WTC11 (cell line): ENCODE data around the gene ADA. TPM values are rescaled to one million over a fixed set of nuclear protein-coding genes. Genes with fewer than 3 reads are reported as not detected.

Experiments used
- ATAC-seq: fragments of 200-7000 bp; cut with Tn5 transposase; 2 replicates; pipeline ENCODE4 v1.10.0; 2021; ENCODE audit warnings: mild to moderate bottlenecking, moderate library complexity
- CTCF ChIA-PET: fragments of 300-600 bp; sonication (Branson Sonifier 250); formaldehyde crosslinking; loops from one replicate; lab custom pipeline; 2021; ENCODE audit warnings: antibody characterized with exemption; lab: Charles Lee
- POLR2A ChIA-PET: fragments of 350-600 bp; sonication (Branson Sonifier 250); formaldehyde crosslinking; loops from one replicate; lab custom pipeline; 2021; ENCODE audit warnings: antibody characterized with exemption; lab: Charles Lee
- DNase-seq: peaks from one replicate; pipeline ENCODE4 v3.0.0; 2021; ENCODE audit warnings: low spot score
- H3K27ac Mint-ChIP-seq: 2 replicates; pipeline ENCODE4 v1.8.0; 2021; ENCODE audit warnings: mixed read lengths
- H3K27me3 Mint-ChIP-seq: 2 replicates; pipeline ENCODE4 v1.8.0; 2021; ENCODE audit warnings: low read depth, mild to moderate bottlenecking, moderate library complexity, mixed read lengths
- H3K36me3 Mint-ChIP-seq: 2 replicates; pipeline ENCODE4 v1.8.0; 2021; ENCODE audit warnings: mixed read lengths
- H3K4me1 Mint-ChIP-seq: 2 replicates; pipeline ENCODE4 v1.8.0; 2022; ENCODE audit warnings: mixed read lengths
- H3K4me3 Mint-ChIP-seq: 2 replicates; pipeline ENCODE4 v1.8.0; 2021; ENCODE audit warnings: mild to moderate bottlenecking, moderate library complexity, mixed read lengths
- H3K9me3 Mint-ChIP-seq: 2 replicates; pipeline ENCODE4 v1.8.0; 2021; ENCODE audit warnings: mixed read lengths
- ELF4 ChIP-seq: sonication (generic); formaldehyde crosslinking; IDR thresholded peaks from 2 replicates; pipeline ENCODE4 v1.8.1; 2022; ENCODE audit warnings: low read depth, mild to moderate bottlenecking, moderate library complexity, missing genetic modification reagents
- FOXP1 ChIP-seq: sonication (generic); formaldehyde crosslinking; IDR thresholded peaks from 2 replicates; pipeline ENCODE4 v1.8.0; 2022; ENCODE audit warnings: missing genetic modification reagents, mild to moderate bottlenecking, moderate library complexity, borderline replicate concordance
- GTF2I ChIP-seq: fragments of 250-450 bp; sonication (Bioruptor Pico); conservative IDR thresholded peaks from 2 replicates; pipeline ENCODE4 v1.4.0; 2021; ENCODE audit warnings: mild to moderate bottlenecking
- total RNA-seq: library from RNA; stranded (reverse); gene quantifications from 3 replicates; pipeline ENCODE4 v1.2.3, GENCODE V29; 2021
- TF ChIP-seq, protein P1 (sequence below): sonication (generic); formaldehyde crosslinking; IDR thresholded peaks from 2 replicates; pipeline ENCODE4 v1.8.0; 2022; ENCODE audit warnings: mild to moderate bottlenecking, missing genetic modification reagents
- TF ChIP-seq, protein P2 (sequence below): sonication (generic); formaldehyde crosslinking; IDR thresholded peaks from 2 replicates; pipeline ENCODE4 v1.8.0; 2022; ENCODE audit warnings: missing genetic modification reagents
- TF ChIP-seq, protein P3 (sequence below): fragments of 250-450 bp; sonication (Bioruptor Pico); conservative IDR thresholded peaks from 2 replicates; pipeline ENCODE4 v1.9.0; 2021; ENCODE audit warnings: mild to moderate bottlenecking
- TF ChIP-seq, protein P4 (sequence below): sonication (generic); formaldehyde crosslinking; IDR thresholded peaks from 2 replicates; pipeline ENCODE4 v1.8.0; 2022; ENCODE audit warnings: mild to moderate bottlenecking, missing genetic modification reagents
- TF ChIP-seq, protein P5 (sequence below): sonication (generic); formaldehyde crosslinking; IDR thresholded peaks from 2 replicates; pipeline ENCODE4 v1.8.0; 2022; ENCODE audit warnings: mild to moderate bottlenecking, missing genetic modification reagents
- TF ChIP-seq, protein P6 (sequence below): fragments of 200-600 bp; IDR thresholded peaks from 2 replicates; pipeline ENCODE4 v1.8.0; 2022; ENCODE audit warnings: antibody characterized with exemption
- TF ChIP-seq, protein P7 (sequence below): sonication (generic); formaldehyde crosslinking; IDR thresholded peaks from 2 replicates; pipeline ENCODE4 v1.8.1; 2023; ENCODE audit warnings: mild to moderate bottlenecking, missing genetic modification reagents, moderate library complexity

ADA gene
- total RNA-seq, 1 experiment from 2014 or later, result 19.7 TPM

DNA sequence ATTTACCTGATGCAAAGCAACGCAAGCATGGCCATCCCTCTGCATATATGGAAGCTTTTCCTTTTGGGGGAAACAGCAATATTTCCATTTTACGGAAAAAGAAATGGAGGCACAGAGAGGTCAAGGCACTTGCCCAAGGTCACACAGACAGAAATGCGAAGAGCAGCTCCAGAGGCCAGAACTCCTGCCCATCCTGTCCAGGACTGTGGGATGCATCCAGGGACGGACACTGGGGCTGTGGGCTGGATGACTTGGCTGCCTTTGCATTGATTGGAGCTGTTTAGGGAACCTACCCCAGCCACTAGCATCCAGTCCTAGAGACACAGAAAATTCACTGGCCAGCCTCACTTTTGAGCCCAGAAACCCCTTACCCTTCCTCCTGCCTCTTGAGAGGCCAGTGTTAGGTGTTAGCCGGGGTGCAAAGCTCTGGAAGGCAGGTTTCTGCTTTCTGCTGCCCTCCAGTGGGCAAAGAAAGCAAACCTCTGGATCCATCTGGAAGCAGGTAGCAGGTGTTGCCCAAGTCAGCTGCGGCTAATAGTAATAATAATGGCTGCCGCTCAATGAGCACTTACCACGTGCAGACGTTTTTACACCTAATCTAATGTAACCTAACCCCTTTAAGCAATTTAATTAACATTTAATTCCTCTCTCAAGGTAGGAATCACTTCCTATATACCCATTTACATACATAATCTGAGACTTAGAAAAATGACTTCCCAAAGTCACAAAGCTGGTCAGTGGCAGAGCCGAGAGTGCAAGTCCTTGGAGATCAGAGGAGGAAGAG lies 32.0 kb upstream of the ADA start:
- POLR2A ChIA-PET, result interaction anchor here (0.8 kb wide), 1 partner anchor 37 kb away, joined by 4 read pairs; no protein-coding TSS in a partner anchor

More for the DNA sequence above, 32.0 kb upstream of the ADA start:
- DNase-seq (peak; percentile 85), ATAC-seq (peak; percentile 81)
- TF ChIP-seq, protein P1, sequence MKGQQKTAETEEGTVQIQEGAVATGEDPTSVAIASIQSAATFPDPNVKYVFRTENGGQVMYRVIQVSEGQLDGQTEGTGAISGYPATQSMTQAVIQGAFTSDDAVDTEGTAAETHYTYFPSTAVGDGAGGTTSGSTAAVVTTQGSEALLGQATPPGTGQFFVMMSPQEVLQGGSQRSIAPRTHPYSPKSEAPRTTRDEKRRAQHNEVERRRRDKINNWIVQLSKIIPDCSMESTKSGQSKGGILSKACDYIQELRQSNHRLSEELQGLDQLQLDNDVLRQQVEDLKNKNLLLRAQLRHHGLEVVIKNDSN (CRISPR knock-in tag), result peak; percentile 33; the same call in 1 of the 2 replicates
- peak; percentile 7; the same call in 1 of the 2 replicates for TF ChIP-seq GTF2I (CRISPR knock-in tag)
- TF ChIP-seq, protein P2, sequence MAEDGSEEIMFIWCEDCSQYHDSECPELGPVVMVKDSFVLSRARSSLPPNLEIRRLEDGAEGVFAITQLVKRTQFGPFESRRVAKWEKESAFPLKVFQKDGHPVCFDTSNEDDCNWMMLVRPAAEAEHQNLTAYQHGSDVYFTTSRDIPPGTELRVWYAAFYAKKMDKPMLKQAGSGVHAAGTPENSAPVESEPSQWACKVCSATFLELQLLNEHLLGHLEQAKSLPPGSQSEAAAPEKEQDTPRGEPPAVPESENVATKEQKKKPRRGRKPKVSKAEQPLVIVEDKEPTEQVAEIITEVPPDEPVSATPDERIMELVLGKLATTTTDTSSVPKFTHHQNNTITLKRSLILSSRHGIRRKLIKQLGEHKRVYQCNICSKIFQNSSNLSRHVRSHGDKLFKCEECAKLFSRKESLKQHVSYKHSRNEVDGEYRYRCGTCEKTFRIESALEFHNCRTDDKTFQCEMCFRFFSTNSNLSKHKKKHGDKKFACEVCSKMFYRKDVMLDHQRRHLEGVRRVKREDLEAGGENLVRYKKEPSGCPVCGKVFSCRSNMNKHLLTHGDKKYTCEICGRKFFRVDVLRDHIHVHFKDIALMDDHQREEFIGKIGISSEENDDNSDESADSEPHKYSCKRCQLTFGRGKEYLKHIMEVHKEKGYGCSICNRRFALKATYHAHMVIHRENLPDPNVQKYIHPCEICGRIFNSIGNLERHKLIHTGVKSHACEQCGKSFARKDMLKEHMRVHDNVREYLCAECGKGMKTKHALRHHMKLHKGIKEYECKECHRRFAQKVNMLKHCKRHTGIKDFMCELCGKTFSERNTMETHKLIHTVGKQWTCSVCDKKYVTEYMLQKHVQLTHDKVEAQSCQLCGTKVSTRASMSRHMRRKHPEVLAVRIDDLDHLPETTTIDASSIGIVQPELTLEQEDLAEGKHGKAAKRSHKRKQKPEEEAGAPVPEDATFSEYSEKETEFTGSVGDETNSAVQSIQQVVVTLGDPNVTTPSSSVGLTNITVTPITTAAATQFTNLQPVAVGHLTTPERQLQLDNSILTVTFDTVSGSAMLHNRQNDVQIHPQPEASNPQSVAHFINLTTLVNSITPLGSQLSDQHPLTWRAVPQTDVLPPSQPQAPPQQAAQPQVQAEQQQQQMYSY (CRISPR knock-in tag), result no peak
- no peak for TF ChIP-seq ELF4 (CRISPR knock-in tag)
- TF ChIP-seq, protein P3, sequence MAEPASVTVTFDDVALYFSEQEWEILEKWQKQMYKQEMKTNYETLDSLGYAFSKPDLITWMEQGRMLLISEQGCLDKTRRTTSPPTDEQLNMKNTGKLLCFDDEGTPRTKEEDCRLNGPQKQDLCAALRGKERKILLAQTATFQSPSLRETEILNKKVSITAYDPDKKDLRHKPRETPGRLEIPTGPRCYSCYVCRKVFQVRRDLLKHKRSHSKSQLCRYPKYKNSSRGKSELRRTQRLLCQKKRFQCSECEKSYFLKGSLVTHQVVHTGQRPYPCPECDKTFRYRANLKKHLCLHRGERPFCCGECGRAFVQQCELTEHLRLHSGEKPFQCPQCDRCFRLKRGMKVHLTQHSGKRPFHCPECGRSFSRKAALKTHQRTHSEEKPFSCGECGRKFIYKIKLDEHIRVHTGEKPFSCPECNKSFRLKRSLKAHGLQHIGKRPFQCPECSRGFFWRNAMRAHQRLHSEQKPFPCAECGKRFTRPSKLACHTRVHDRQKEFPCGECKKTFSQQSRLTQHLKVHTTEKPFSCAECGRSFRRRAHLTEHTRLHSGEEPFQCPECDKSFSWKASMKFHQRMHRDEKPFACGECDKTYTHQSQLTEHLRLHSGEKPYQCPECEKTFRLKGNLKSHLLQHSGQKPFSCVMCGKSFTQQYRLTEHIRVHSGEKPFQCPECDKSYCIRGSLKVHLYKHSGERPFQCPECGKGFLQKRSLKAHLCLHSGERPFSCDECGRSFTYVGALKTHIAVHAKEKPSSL (CRISPR knock-in tag), result no peak
- TF ChIP-seq, protein P4, sequence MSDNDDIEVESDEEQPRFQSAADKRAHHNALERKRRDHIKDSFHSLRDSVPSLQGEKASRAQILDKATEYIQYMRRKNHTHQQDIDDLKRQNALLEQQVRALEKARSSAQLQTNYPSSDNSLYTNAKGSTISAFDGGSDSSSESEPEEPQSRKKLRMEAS (CRISPR knock-in tag), result peak; percentile 80
- TF ChIP-seq, protein P5, sequence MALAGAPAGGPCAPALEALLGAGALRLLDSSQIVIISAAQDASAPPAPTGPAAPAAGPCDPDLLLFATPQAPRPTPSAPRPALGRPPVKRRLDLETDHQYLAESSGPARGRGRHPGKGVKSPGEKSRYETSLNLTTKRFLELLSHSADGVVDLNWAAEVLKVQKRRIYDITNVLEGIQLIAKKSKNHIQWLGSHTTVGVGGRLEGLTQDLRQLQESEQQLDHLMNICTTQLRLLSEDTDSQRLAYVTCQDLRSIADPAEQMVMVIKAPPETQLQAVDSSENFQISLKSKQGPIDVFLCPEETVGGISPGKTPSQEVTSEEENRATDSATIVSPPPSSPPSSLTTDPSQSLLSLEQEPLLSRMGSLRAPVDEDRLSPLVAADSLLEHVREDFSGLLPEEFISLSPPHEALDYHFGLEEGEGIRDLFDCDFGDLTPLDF (CRISPR knock-in tag), result no peak
- TF ChIP-seq, protein P6, sequence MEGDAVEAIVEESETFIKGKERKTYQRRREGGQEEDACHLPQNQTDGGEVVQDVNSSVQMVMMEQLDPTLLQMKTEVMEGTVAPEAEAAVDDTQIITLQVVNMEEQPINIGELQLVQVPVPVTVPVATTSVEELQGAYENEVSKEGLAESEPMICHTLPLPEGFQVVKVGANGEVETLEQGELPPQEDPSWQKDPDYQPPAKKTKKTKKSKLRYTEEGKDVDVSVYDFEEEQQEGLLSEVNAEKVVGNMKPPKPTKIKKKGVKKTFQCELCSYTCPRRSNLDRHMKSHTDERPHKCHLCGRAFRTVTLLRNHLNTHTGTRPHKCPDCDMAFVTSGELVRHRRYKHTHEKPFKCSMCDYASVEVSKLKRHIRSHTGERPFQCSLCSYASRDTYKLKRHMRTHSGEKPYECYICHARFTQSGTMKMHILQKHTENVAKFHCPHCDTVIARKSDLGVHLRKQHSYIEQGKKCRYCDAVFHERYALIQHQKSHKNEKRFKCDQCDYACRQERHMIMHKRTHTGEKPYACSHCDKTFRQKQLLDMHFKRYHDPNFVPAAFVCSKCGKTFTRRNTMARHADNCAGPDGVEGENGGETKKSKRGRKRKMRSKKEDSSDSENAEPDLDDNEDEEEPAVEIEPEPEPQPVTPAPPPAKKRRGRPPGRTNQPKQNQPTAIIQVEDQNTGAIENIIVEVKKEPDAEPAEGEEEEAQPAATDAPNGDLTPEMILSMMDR, result peak; percentile 60
- TF ChIP-seq FOXP1 (CRISPR knock-in tag), result 0 out of 2 replicates have a peak, but pooled peaks have one; percentile 15
- TF ChIP-seq, protein P7, sequence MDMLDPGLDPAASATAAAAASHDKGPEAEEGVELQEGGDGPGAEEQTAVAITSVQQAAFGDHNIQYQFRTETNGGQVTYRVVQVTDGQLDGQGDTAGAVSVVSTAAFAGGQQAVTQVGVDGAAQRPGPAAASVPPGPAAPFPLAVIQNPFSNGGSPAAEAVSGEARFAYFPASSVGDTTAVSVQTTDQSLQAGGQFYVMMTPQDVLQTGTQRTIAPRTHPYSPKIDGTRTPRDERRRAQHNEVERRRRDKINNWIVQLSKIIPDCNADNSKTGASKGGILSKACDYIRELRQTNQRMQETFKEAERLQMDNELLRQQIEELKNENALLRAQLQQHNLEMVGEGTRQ (CRISPR knock-in tag), result peak; percentile 45; the same call in 1 of the 2 replicates
- H3K4me1 Mint-ChIP-seq, result peaks cover 23% of the 10 kb centered on the region
- no peak overlapping the region for H3K27ac Mint-ChIP-seq
- peaks cover 5% of the 10 kb centered on the region; the same call in 1 of the 2 replicates for H3K9me3 Mint-ChIP-seq
- no peaks in the 10 kb centered on the region for H3K36me3 Mint-ChIP-seq
- CTCF ChIA-PET, result interaction anchor here (0.6 to 4.2 kb wide), 47 partner anchors 13 to 373 kb away, joined by 3 to 83 read pairs (median 4); partner anchors contain the start of genes ADA, FITM2 and TTPAL
- H3K4me3 Mint-ChIP-seq, result no peak overlapping the region
- peaks cover 10% of the 10 kb centered on the region for H3K27me3 Mint-ChIP-seq
